GM23338 (cell line): Measurements from ENCODE around the gene CIDEB. TPM values are rescaled to one million over a fixed set of nuclear protein-coding genes. Genes with fewer than 3 reads are reported as not detected.

Experiments
- ATAC-seq: fragments of 200-7000 bp; cut with Tn5 transposase; 3 replicates; pipeline ENCODE4 v1.9.1; 2020
- DNase-seq: peaks from one replicate; pipeline ENCODE4 v3.0.0-alpha.2; 2015; ENCODE audit warnings: low spot score
- H2AFZ ChIP-seq: fragments of 200-600 bp; sonication (generic); 2 replicates; pipeline ENCODE4 v1.8.0; 2016; ENCODE audit warnings: antibody characterized with exemption, mild to moderate bottlenecking, moderate library complexity
- H3F3A ChIP-seq: fragments of 200-600 bp; sonication (generic); replicated peaks from 2 replicates; pipeline ENCODE4 v1.8.0; 2017; ENCODE audit warnings: antibody characterized with exemption, mixed run types, low read depth
- H3K27ac ChIP-seq: fragments of 200-600 bp; sonication (generic); 2 replicates; pipeline ENCODE4 v1.6.1; 2016; ENCODE audit warnings: low read depth
- H3K27me3 ChIP-seq: fragments of 200-600 bp; sonication (generic); 2 replicates; pipeline ENCODE4 v1.8.0; 2016; ENCODE audit warnings: mild to moderate bottlenecking, mixed run types, moderate library complexity; ENCODE audit not compliant: insufficient read depth
- H3K36me3 ChIP-seq: fragments of 200-600 bp; sonication (generic); 2 replicates; pipeline ENCODE4 v1.8.0; 2016; ENCODE audit warnings: mild to moderate bottlenecking; ENCODE audit not compliant: insufficient read depth
- H3K4me1 ChIP-seq: fragments of 200-600 bp; sonication (generic); 2 replicates; pipeline ENCODE4 v1.8.0; 2016; ENCODE audit warnings: mild to moderate bottlenecking, moderate library complexity; ENCODE audit not compliant: insufficient read depth
- H3K4me2 ChIP-seq: fragments of 200-600 bp; sonication (generic); 2 replicates; pipeline ENCODE4 v1.7.1; 2017; ENCODE audit warnings: mixed run types
- H3K4me3 ChIP-seq: fragments of 200-600 bp; sonication (generic); 2 replicates; pipeline ENCODE4 v1.6.1; 2016; ENCODE audit warnings: mixed run types
- H3K79me2 ChIP-seq: fragments of 200-600 bp; sonication (generic); replicated peaks from 2 replicates; pipeline ENCODE4 v1.8.0; 2017; ENCODE audit warnings: mild to moderate bottlenecking; ENCODE audit not compliant: insufficient read depth
- H3K9me2 ChIP-seq: fragments of 200-600 bp; sonication (generic); 2 replicates; pipeline ENCODE4 v1.8.0; 2017; ENCODE audit not compliant: insufficient read depth
- H4K20me1 ChIP-seq: fragments of 200-600 bp; sonication (generic); replicated peaks from 2 replicates; pipeline ENCODE4 v1.8.0; 2017; ENCODE audit warnings: mild to moderate bottlenecking; ENCODE audit not compliant: insufficient read depth
- H3K27ac Mint-ChIP-seq: 2 replicates; pipeline ENCODE4 v1.8.0; 2020; ENCODE audit warnings: inconsistent platforms, mild to moderate bottlenecking, moderate library complexity, mixed read lengths
- H3K27me3 Mint-ChIP-seq: 3 replicates; pipeline ENCODE4 v1.8.0; 2022; ENCODE audit warnings: low read depth, mild to moderate bottlenecking, moderate library complexity, mixed read lengths, inconsistent platforms; ENCODE audit not compliant: insufficient read depth, poor library complexity
- H3K36me3 Mint-ChIP-seq: 3 replicates; pipeline ENCODE4 v1.8.0; 2021; ENCODE audit warnings: low read depth, mild to moderate bottlenecking, inconsistent platforms, moderate library complexity, mixed read lengths
- H3K4me1 Mint-ChIP-seq: 3 replicates; pipeline ENCODE4 v1.8.0; 2020; ENCODE audit warnings: mild to moderate bottlenecking, inconsistent platforms, mixed read lengths
- H3K4me3 Mint-ChIP-seq: 3 replicates; pipeline ENCODE4 v1.8.0; 2021; ENCODE audit warnings: moderate library complexity, mild to moderate bottlenecking, inconsistent platforms, mixed read lengths
- H3K9me3 Mint-ChIP-seq: 3 replicates; pipeline ENCODE4 v1.8.0; 2020; ENCODE audit warnings: moderate library complexity, mild to moderate bottlenecking, inconsistent platforms, mixed read lengths
- CREB1 ChIP-seq: fragments of 250-450 bp; sonication (Bioruptor Pico); IDR thresholded peaks from 2 replicates; pipeline ENCODE4 v1.5.0; 2020; ENCODE audit warnings: low read depth, mild to moderate bottlenecking, moderate library complexity
- CTCF ChIP-seq, 2 experiments: fragments of 200-600 bp in 1 of 2; sonication (generic) in 1 of 2; conservative IDR thresholded peaks; 2 replicates each; pipeline versions ENCODE4 v1.5.1 to v1.6.1; 2016 to 2017; ENCODE audit warnings: antibody characterized with exemption in 2 of 2, low read depth in 2 of 2, mild to moderate bottlenecking in 2 of 2, moderate library complexity in 1 of 2
- EZH2 ChIP-seq: fragments of 200-600 bp; sonication (generic); IDR thresholded peaks from one replicate; pipeline ENCODE4 v1.8.0; 2017; ENCODE audit warnings: antibody characterized with exemption, mild to moderate bottlenecking, low read depth; ENCODE audit not compliant: unreplicated experiment
- EZH2phosphoT487 ChIP-seq: fragments of 200-600 bp; sonication (generic); IDR thresholded peaks from one replicate; pipeline ENCODE4 v1.8.1; 2018; ENCODE audit warnings: antibody characterized with exemption; ENCODE audit not compliant: unreplicated experiment
- JUNB ChIP-seq: IDR thresholded peaks from one replicate; pipeline ENCODE4 v1.6.1; 2016; ENCODE audit warnings: antibody characterized with exemption; ENCODE audit not compliant: unreplicated experiment
- POLR2AphosphoS5 ChIP-seq: IDR thresholded peaks from 2 replicates; pipeline ENCODE4 v1.6.1; 2016; ENCODE audit warnings: antibody characterized with exemption, low read depth
- REST ChIP-seq: IDR thresholded peaks from one replicate; pipeline ENCODE4 v1.6.1; 2018; ENCODE audit warnings: antibody characterized with exemption; ENCODE audit not compliant: unreplicated experiment
- STAT1 ChIP-seq: IDR thresholded peaks from one replicate; pipeline ENCODE4 v1.6.1; 2016; ENCODE audit warnings: antibody characterized with exemption; ENCODE audit not compliant: unreplicated experiment
- ZNF114 ChIP-seq: fragments of 250-450 bp; sonication (Bioruptor Pico); IDR thresholded peaks from 2 replicates; pipeline ENCODE4 v1.5.0; 2020; ENCODE audit warnings: mild to moderate bottlenecking, moderate library complexity
- ZNF331 ChIP-seq: fragments of 250-450 bp; sonication (Bioruptor Pico); IDR thresholded peaks from 2 replicates; pipeline ENCODE4 v1.5.0; 2020; ENCODE audit warnings: low read depth, mild to moderate bottlenecking, moderate library complexity
- polyA plus RNA-seq: library from polyadenylated mRNA; unstranded; fragments of >200 nt; fragmentation: Nextera tagmentation; extraction: Ambion mirVana; gene quantifications from 2 replicates; pipeline ENCODE4 v1.2.1, GENCODE V29; 2016
- total RNA-seq: library from RNA; depleted of rRNA; stranded (reverse); fragments of >200 nt; shearing (Covaris generic); gene quantifications from 2 replicates; pipeline ENCODE4 v1.2.3, GENCODE V29; 2014
- TF ChIP-seq, protein P1 (sequence below): fragments of 250-450 bp; sonication (Bioruptor Pico); IDR thresholded peaks from 2 replicates; pipeline ENCODE4 v1.5.0; 2020; ENCODE audit warnings: mild to moderate bottlenecking, moderate library complexity
- TF ChIP-seq, protein P2 (sequence below): IDR thresholded peaks from 2 replicates; pipeline ENCODE4 v1.6.1; 2016; ENCODE audit warnings: antibody characterized with exemption

CIDEB gene
- total and polyA plus RNA-seq, 2 experiments from 2014 or later: 3.4 to 4.6 TPM

DNA sequence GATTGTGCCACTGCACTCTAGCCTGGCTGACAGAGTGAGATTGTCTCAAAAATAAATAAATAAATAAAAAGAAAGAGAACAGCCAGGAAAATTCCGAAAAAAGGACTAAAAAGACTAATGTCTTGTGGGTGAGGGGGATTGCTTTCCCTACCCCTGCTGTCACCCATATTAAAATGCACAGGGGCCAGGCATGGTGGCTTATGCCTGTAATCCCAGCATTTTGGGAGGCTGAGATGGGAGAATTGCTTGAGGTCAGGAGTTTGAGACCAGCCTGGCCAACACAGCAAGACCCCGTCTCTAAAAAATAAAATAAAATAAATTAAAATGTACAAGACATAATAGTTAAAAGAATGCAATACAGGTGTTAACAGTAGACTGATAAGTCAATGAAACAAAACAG is 14.3 kb downstream of the CIDEB start:
- peaks cover 8% of the 10 kb centered on the region for H3K4me1 Mint-ChIP-seq
- ATAC-seq: no peak

More for the DNA sequence above, 14.3 kb downstream of the CIDEB start:
- H3K36me3 Mint-ChIP-seq: peaks cover 5% of the 10 kb centered on the region; the same call in 2 of the 3 replicates
- Histone ChIP-seq H3K4me3 (no peak overlapping the region), H2AFZ (no peak overlapping the region), H3K4me2 (no peak overlapping the region), H3K9me2 (no peaks in the 10 kb centered on the region), H3K79me2 (no peaks in the 10 kb centered on the region; the same call in 1 of the 2 replicates), H4K20me1 (peaks cover 5% of the 10 kb centered on the region; the same call in 1 of the 2 replicates), H3K4me1 (peaks cover 1% of the 10 kb centered on the region; the same call in 1 of the 2 replicates), H3K27ac (no peak overlapping the region), H3K27me3 (no peaks in the 10 kb centered on the region), H3F3A (peaks cover 7% of the 10 kb centered on the region; the same call in 1 of the 2 replicates), H3K36me3 (no peaks in the 10 kb centered on the region; the same call in 1 of the 2 replicates)
- H3K9me3 Mint-ChIP-seq: no peaks in the 10 kb centered on the region
- no peak for TF ChIP-seq REST
- no peak for TF ChIP-seq CTCF (conservative IDR thresholded peaks at IDR 0.05; ENCODE audit: low read depth in 2 of 2)
- TF ChIP-seq, protein P1, sequence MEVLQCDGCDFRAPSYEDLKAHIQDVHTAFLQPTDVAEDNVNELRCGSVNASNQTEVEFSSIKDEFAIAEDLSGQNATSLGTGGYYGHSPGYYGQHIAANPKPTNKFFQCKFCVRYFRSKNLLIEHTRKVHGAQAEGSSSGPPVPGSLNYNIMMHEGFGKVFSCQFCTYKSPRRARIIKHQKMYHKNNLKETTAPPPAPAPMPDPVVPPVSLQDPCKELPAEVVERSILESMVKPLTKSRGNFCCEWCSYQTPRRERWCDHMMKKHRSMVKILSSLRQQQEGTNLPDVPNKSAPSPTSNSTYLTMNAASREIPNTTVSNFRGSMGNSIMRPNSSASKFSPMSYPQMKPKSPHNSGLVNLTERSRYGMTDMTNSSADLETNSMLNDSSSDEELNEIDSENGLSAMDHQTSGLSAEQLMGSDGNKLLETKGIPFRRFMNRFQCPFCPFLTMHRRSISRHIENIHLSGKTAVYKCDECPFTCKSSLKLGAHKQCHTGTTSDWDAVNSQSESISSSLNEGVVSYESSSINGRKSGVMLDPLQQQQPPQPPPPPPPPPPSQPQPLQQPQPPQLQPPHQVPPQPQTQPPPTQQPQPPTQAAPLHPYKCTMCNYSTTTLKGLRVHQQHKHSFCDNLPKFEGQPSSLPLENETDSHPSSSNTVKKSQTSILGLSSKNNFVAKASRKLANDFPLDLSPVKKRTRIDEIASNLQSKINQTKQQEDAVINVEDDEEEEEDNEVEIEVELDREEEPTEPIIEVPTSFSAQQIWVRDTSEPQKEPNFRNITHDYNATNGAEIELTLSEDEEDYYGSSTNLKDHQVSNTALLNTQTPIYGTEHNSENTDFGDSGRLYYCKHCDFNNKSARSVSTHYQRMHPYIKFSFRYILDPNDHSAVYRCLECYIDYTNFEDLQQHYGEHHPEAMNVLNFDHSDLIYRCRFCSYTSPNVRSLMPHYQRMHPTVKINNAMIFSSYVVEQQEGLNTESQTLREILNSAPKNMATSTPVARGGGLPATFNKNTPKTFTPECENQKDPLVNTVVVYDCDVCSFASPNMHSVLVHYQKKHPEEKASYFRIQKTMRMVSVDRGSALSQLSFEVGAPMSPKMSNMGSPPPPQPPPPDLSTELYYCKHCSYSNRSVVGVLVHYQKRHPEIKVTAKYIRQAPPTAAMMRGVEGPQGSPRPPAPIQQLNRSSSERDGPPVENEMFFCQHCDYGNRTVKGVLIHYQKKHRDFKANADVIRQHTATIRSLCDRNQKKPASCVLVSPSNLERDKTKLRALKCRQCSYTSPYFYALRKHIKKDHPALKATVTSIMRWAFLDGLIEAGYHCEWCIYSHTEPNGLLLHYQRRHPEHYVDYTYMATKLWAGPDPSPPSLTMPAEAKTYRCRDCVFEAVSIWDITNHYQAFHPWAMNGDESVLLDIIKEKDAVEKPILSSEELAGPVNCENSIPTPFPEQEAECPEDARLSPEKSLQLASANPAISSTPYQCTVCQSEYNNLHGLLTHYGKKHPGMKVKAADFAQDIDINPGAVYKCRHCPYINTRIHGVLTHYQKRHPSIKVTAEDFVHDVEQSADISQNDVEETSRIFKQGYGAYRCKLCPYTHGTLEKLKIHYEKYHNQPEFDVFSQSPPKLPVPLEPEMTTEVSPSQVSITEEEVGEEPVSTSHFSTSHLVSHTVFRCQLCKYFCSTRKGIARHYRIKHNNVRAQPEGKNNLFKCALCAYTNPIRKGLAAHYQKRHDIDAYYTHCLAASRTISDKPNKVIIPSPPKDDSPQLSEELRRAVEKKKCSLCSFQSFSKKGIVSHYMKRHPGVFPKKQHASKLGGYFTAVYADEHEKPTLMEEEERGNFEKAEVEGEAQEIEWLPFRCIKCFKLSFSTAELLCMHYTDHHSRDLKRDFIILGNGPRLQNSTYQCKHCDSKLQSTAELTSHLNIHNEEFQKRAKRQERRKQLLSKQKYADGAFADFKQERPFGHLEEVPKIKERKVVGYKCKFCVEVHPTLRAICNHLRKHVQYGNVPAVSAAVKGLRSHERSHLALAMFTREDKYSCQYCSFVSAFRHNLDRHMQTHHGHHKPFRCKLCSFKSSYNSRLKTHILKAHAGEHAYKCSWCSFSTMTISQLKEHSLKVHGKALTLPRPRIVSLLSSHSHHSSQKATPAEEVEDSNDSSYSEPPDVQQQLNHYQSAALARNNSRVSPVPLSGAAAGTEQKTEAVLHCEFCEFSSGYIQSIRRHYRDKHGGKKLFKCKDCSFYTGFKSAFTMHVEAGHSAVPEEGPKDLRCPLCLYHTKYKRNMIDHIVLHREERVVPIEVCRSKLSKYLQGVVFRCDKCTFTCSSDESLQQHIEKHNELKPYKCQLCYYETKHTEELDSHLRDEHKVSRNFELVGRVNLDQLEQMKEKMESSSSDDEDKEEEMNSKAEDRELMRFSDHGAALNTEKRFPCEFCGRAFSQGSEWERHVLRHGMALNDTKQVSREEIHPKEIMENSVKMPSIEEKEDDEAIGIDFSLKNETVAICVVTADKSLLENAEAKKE (CRISPR knock-in tag): no peak
- no peak for TF ChIP-seq POLR2AphosphoS5
- no peak for TF ChIP-seq EZH2phosphoT487
- TF ChIP-seq ZNF331 (CRISPR knock-in tag): no peak
- TF ChIP-seq, protein P2, sequence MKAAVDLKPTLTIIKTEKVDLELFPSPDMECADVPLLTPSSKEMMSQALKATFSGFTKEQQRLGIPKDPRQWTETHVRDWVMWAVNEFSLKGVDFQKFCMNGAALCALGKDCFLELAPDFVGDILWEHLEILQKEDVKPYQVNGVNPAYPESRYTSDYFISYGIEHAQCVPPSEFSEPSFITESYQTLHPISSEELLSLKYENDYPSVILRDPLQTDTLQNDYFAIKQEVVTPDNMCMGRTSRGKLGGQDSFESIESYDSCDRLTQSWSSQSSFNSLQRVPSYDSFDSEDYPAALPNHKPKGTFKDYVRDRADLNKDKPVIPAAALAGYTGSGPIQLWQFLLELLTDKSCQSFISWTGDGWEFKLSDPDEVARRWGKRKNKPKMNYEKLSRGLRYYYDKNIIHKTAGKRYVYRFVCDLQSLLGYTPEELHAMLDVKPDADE: no peak
- TF ChIP-seq JUNB: no peak
- TF ChIP-seq CREB1 (CRISPR knock-in tag): no peak
- no peak for TF ChIP-seq STAT1
- TF ChIP-seq EZH2: no peak
- TF ChIP-seq ZNF114 (CRISPR knock-in tag): no peak
- no peak for DNase-seq
- no peak overlapping the region for H3K27ac Mint-ChIP-seq
- H3K4me3 Mint-ChIP-seq: no peak overlapping the region
- H3K27me3 Mint-ChIP-seq: peaks cover 3% of the 10 kb centered on the region
